ENCODE measurements around the gene TCERG1.

Gene TCERG1

GRCh38 chr5:146458894-146459293, 11.8 kb downstream of the TCERG1 start:
- DNase-seq, result no peak

GRCh38 chr5:146461319-146461718, 14.2 kb downstream of the TCERG1 start:
- no peak for DNase-seq

GRCh38 chr5:146463446-146463845, 16.3 kb downstream of the TCERG1 start:
- DNase-seq, result no peak

- DNase-seq, result no peak
Observed at GRCh38 chr5:146466521-146467349, 19.6 kb downstream of the TCERG1 start.

GRCh38 chr5:146467760-146468159, 20.6 kb downstream of the TCERG1 start:
- DNase-seq, result no peak

- no peak for DNase-seq
Observed at GRCh38 chr5:146474065-146474464, 26.9 kb downstream of the TCERG1 start.

GRCh38 chr5:146475190-146475780, 28.2 kb downstream of the TCERG1 start:
- no peak for DNase-seq

GRCh38 chr5:146475906-146476305, 28.8 kb downstream of the TCERG1 start:
- no peak for DNase-seq

GRCh38 chr5:146482775-146483174, 35.6 kb downstream of the TCERG1 start:
- DNase-seq, result no peak

- no peak for DNase-seq
Observed at GRCh38 chr5:146484714-146485391, 37.7 kb downstream of the TCERG1 start.

- DNase-seq, result no peak
Observed at GRCh38 chr5:146490089-146490843, 43.1 kb downstream of the TCERG1 start.

- no peak for DNase-seq
Observed at GRCh38 chr5:146494656-146495055, 47.5 kb downstream of the TCERG1 start.

GRCh38 chr5:146499680-146500079, 52.5 kb downstream of the TCERG1 start:
- DNase-seq, result no peak

GRCh38 chr5:146507428-146507827, 60.3 kb downstream of the TCERG1 start:
- DNase-seq, result no peak

GRCh38 chr5:146510559-146511125, 63.5 kb downstream of the TCERG1 start:
- no peak for DNase-seq

GRCh38 chr5:146513462-146513861, 66.3 kb downstream of the TCERG1 start:
- DNase-seq, result no peak

- DNase-seq, result no peak
Observed at GRCh38 chr5:146514575-146514974, 67.4 kb downstream of the TCERG1 start.

GRCh38 chr5:146515473-146516150, 68.5 kb downstream of the TCERG1 start:
- DNase-seq, result no peak

- no peak for DNase-seq
Observed at GRCh38 chr5:146516151-146516475, 69.0 kb downstream of the TCERG1 start, which contains the start of gene GPR151. Gene GPR151, minus strand, starts transcription at chr5:146516190. Its CDS starts 77 bp downstream, at chr5:146516113.

- DNase-seq, result no peak
Observed at GRCh38 chr5:146519554-146519953, 72.4 kb downstream of the TCERG1 start.

- no peak for DNase-seq
Observed at GRCh38 chr5:146520731-146521130, 73.6 kb downstream of the TCERG1 start.

All from effector CD8-positive, alpha-beta T cell (primary cell).